SW 1271 (cell line): ENCODE measurements around the gene GLIS2.
"Not testable (repeated sequence)": the region's sequence is repeated elsewhere in the genome, so short reads cannot be mapped to it uniquely, and the experiment has no call there.

Experiments used
- DNase-seq, 2 experiments: peaks; one replicate each; lab custom pipeline; 2025; lab: John Stamatoyannopoulos, UW

GLIS2 gene

GRCh38 chr16:4334724-4335495 lies 19.0 kb downstream of the GLIS2 start:
- DNase-seq, result no peak

GRCh38 chr16:4336701-4337539 lies 21.1 kb downstream of the GLIS2 start:
- no peak for DNase-seq

DNA sequence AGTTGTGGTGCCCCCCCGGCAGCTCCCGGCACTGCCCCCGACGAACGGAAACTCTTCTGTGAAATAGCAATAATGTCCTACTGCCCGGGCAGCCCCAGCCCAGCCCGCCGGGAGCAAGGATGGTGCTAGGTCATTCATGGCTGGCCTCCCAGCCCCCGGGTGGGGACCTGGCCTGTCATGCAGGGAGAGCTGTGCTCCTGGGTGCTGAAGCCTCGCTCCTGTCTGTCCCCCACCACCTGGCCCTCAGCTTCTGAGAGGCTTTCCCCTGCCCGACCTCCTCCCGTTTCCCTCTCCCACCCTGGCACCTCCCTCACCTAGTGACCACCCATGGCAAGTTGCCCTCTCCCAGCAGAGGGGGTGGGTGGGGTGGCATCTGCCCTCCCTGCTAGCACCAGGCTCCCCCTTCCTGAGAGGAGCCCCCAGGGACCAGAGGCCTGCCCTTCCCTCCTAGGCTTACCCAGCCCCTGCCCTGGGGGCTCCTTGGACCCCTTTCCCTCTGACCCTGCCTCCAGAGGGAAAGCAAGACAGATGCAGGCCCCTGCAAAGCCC lies 21.7 kb downstream of the GLIS2 start:
- no peak for DNase-seq

GRCh38 chr16:4338125-4338582 lies 22.3 kb downstream of the GLIS2 start:
- no peak for DNase-seq

DNA sequence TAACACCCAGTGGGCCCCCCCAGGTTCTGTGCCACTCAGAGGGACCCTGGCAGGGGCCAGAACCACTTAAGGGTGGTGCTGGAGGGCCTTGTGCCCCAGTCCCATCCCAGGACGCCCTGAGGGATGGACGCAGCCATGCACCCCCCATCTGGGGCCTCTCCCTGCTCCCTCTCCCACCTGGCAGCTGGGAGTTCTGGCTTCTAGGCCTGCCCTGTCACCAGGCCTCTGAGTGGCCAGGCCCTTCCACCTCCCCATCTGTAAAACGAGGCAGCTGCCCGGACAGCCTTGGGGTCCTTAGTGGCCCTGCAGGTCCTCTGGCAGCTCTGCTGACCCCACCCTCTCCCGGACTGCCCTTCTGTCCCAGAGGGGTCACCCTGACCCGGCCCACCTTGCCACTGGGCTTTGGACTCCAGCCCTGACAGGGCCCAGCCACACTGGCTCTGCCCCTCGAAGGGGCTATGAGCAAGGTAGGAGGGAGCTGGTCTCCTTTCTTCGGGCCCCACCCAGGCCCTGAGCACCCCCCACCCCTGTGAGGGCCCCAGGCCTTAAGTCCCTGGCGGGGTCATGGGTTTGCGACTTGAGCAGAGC lies 22.9 kb downstream of the GLIS2 start:
- no peak for DNase-seq

GRCh38 chr16:4339455-4339854 lies 23.6 kb downstream of the GLIS2 start:
- DNase-seq, result no peak

GRCh38 chr16:4339909-4340308 lies 24.0 kb downstream of the GLIS2 start:
- no peak for DNase-seq

DNA sequence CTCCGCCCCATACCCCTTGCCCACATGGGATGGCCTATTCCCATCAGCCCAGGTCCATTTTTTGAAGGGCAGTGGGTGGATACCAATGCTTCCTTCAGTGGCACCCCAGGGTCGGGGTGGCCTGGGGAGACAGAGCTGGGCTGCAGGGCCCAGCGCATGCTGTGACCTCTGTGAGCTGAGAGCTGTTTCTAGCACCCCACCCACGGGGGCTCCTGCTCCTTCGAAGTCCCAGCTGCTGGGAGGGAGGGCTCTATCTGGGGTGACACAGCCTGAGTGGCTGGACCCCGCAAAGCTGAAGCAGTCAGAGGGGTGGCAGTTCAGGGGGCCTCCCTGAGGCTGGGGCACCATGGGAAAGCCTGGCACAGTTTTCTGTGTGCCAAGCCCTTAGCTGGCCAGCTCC lies 24.6 kb downstream of the GLIS2 start:
- DNase-seq, result no peak

- DNase-seq, result no peak
Observed at GRCh38 chr16:4341250-4341649, 25.4 kb downstream of the GLIS2 start.

GRCh38 chr16:4342866-4343744 lies 27.2 kb downstream of the GLIS2 start:
- no peak for DNase-seq

DNA sequence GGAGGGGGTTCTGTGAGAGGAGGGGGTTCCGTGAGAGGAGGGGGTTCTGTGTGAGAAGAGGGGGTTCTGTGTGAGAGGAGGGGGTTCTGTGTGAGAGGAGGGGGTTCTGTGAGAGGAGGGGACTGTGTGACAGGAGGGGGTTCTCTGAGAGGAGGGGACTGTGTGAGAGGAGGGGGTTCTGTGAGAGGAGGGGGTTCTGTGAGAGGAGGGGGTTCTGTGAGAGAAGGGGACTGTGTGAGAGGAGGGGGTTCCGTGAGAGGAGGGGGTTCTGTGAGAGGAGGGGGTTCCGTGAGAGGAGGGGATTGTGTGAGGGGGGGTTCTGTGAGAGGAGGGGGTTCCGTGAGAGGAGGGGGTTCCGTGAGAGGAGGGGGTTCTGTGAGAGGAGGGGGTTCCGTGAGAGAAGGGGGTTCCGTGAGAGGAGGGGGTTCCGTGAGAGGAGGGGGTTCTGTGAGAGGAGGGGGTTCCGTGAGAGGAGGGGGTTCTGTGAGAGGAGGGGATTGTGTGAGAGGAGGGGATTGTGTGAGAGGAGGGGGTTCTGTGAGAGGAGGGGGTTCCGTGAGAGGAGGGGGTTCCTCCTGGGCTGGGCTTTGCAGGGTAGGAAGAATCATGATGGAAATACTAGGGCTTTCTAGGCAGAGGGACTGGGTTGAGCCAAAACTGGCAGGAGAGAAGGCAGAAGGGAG lies 28.6 kb downstream of the GLIS2 start:
- not testable (repeated sequence) for DNase-seq

GRCh38 chr16:4344983-4345835 lies 29.3 kb downstream of the GLIS2 start:
- peak in 1 of 2 experiments; percentile 18 for DNase-seq

DNA sequence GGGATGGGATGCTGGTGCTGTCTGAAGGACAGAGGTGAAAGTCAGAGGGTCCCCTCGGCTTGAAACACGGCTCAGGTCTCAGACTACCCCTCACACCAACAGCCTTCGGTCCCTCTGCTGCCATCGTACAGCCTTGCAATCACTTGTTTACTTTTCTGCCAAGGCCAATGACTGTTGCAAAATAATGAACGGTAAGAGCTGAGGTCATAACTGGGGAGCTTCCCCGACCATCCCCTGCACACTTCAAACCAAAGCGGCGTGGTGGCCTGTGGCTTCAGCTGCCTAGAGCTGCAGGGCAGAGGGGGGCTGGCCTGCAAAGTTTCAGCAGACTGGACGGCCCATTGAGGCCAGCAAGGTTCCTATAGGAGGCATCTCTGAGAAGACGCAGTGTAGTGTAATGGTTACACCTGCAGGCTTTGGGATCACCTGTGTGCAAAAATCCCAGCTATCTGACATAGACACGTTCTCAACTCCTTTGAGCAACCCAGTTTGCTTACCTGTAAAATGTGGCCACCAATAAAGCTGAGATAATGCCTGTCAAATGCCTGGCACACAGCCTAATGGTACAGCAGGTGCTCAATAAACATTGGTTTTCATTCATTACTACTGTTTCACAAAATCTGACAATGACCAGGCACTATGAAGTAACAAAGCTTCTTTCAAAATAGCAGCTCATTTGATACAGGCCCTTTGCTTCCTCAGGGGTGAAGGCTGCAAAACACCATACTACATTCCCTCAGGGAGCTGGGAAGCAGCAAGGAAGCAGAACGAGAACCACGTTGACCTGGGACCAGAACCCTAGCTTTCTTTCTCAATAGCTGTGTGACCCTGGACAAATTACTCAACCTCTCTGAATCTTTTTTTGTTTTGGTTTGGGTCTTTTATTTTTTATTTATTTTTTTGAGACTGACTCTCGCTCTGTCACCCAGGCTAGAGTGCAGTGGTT lies 30.2 kb downstream of the GLIS2 start:
- no peak for DNase-seq

GRCh38 chr16:4347010-4347409 lies 31.1 kb downstream of the GLIS2 start:
- no peak for DNase-seq

- no peak for DNase-seq
Observed at GRCh38 chr16:4347765-4348509, 32.1 kb downstream of the GLIS2 start.

- no peak for DNase-seq
Observed at GRCh38 chr16:4349332-4349731, 33.5 kb downstream of the GLIS2 start.

DNA sequence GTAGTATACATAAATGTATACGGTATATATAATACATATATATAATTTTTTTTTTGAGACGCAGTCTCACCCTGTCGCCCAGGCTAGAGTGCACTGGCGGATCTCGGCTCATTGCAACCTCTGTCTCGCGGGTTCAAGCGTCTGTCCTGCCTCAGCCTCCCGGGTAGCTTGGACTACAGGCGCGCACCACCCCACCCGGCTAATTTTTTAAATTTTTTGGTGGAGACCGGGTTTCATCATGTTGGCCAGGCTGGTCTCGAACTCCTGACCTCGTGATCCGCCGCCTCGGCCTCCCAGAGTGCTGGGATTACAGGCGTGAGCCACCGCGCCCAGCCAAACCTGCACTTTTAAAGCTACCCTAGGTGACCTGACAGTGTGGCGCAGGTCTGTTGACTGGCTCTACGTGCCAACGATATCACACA lies 34.5 kb downstream of the GLIS2 start:
- no peak for DNase-seq
